HG02970 (cell line): Measurements from ENCODE around the gene PSMC3IP.

Source experiments
- ATAC-seq: cut with Tn5 transposase; IDR thresholded peaks from one replicate; pipeline ENCODE4 v1.9.1; 2021; ENCODE audit warnings: mild to moderate bottlenecking, moderate library complexity, moderate number of reproducible peaks; ENCODE audit not compliant: unreplicated experiment, low FRiP score

The PSMC3IP gene

DNA sequence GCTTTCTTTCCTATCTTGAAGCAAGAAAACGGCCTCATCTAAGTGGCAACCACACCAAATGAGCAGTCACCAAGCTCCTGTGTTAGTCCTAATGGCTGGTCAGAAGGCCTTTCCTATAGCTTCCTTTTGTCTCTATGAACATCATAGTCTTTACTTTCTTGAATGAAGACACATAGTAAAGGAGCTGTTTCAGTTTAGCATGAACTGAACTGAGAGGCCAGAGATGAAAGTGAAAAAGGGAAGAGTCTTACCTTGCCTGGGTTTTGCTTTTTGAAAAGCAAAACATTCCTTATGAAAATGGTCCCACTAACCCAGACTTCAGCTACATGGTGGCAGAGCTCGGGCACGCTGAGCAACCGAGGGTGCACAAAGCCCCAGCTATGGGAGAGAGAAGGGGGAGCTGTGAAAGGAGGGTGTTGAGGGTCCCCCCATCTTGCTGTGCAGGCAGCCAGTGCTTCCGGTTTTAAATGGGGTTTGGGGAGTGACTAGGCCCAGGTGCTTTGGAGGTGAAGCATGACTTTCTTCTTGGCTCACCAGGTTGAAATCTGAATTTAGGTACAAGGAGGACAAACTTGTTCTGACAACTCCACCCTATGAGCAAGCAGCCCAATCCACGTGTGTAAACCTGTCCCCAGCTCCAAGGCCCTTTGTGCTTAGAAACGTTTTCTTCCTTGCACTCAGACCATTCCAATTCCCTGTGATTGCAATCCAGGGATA, 9.1 kb upstream of the PSMC3IP start:
- no peak for ATAC-seq

DNA sequence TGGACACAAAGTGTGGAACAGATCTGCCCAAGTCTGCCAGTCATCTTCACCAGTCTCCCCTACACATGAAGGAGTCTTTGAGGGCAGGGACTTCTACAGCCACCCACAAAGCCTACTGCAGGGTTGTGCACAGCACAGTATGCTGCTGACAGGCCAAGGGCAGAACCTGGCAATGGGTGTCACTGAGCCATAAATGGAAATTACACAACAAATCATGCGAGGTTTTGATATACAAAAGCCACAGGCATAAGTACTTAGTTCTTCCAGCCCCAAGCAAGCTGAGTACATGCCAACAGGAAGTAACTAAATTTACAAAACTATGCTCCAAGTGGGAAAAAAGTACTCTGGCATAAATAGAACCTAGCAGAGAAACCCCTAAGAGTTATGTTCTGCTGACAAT, 7.8 kb upstream of the PSMC3IP start:
- ATAC-seq = no peak

DNA sequence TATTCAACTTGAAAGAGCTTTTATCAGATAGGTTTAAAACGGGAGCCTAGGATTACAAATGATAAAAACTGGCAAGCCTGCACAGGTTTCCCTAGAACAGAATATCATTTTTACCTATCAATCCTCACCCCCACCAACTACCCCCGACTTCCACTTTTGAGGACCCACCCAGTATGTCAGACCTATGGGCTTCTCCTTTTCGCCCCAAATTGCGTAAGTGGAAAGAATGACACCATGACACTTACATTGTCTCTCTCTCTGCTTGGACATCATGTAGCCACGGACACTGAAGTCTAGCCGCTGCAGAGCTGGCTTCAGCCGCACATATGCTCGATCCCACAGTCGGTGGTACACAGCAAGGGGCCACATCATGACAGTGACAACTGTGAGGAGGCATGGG, 7.4 kb upstream of the PSMC3IP start:
- ATAC-seq = no peak

DNA sequence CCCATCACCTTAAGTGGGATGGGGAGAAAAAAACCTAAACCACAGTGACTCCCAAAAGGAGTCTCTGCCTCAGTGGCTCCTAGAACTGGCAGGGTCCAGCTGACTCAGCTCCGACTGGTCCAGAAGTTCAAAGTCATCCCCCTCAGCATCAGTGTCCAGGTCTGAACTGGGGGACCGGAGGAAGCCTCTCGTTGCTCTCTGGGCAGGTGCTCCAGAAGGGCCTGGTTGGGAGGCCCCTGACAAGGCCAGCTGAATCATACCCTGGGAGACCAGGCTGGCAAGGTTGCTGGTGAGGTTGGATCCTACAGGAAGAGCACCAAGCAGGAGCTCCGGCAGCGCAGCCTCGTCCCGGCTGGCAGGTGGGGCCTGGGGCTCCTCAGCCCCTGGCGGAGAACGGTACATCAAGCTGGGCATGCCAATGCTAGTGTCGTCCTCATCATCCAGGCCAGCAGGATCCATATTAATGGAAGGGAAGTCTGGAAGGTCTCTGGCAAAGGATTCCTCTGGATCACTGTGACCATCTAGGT, 4.3 kb upstream of the PSMC3IP start:
- ATAC-seq = no peak

DNA sequence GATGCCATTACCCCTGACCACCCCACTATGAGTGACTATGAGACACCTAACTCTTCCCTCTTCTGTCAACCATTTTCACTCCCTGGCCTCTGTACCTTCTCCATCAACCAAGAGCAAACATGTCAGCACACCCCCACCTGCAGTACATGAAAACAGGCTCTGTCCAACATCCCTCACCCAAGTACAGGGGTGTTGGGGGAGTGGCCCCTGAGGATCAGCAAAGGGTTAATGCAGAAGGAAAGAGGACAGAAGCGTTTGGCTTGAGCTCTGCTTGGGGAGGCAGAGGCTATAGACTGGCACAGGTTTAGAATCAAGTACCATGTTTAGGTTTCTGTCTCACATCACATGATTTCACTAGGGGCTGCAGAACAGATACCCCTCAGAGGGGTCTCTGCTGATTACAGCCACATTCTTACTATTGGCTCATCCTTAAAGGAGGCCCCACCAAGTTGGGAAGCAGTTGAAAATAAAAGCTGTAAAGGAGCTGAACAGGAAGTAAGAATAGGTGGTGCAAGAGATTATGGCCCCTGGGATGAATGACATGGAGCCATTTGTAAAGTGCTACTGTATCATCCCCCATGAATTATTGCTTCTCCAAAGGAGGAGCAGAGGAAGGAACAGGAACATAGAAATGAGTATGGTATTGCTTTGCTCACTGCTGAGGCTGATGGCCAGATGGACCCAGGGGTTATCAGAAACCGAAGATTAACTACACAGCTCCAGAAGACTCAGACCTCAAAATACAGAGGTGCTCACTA, 2.4 kb upstream of the PSMC3IP start:
- ATAC-seq = no peak

GRCh38 chr17:42578282-42578869, 847 bp upstream of the PSMC3IP start:
- ATAC-seq = peak; percentile 46

- no peak for ATAC-seq
Observed at GRCh38 chr17:42577140-42577531, 393 bp downstream of the PSMC3IP start.

DNA sequence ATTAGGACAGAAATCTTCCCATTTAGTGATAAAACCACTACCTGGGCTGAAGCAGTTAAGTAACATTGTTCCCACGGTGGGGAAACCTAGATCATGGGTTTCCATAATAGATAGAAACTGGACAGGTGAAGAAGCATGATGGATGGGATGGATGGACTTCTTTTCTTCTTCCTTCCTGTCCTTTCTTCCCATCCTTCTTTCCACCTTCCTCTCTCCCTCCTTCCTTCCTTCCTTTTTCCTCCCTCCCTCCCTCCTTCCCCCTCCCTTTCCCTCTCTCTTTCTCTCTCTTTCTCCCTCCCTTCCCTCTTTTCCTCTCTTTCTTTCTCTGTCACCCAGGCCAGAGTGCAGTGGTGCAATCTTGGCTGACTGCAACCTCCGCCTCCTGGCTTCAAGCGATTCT, 3.1 kb downstream of the PSMC3IP start:
- no peak for ATAC-seq

DNA sequence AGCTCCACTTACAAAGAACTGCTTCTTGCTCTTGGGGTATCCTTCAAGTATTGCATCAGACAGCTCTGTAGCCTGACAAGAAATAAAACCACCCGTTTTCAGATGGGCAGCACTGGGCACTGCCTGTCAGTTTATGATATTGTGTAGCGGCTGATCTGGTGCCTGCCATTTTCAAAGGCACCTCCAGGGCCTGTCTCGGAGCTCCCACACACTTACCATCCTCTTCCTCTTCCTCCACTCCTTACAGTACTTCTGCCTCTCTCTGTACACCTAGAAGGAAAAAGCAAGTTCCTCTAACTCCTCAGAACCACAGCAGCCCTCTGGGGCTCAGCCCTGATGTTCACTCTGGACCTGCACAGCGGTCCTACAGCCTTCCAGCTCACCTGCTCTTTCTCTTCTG, 4.4 kb downstream of the PSMC3IP start:
- no peak for ATAC-seq

- ATAC-seq = no peak
Observed at GRCh38 chr17:42571435-42572225, 5.9 kb downstream of the PSMC3IP start.

DNA sequence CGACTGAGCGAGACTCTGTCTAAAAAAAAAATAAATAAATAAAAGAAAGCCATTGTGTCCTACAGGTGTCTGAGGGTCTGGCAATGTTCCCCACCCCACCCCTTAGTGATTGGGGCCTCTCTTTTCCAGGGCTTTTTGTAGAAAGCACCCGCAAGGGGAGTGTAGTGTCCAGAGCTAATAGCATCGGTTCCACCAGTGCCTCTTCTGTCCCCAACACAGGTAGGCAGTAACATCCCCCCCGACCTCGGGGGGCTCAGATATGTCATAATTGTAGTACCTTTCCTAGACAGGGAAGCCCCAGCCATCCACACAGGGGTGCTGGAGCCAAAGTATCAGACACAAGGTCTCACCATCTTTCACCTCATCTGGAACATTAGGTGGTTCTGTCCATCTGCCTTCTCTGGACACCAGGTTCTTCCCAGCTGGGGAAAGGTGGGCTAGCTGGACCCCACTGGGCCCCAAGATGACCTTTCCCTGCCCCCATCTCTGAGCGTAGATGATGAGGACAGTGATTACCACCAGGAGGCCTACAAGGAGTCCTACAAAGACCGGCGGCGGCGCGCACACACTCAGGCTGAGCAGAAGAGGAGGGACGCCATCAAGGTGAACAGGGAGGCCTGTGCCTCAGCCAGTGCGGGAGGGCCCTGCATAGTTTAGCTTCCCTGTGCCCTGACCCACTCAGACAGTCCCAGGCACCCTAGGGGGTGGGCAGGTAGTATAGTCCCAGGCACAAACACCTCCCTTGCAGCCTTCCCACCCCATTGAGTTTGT, 9.0 kb downstream of the PSMC3IP start:
- ATAC-seq = no peak

- peak; percentile 74 for ATAC-seq
Observed at GRCh38 chr17:42566883-42567573, 10.5 kb downstream of the PSMC3IP start, which contains the start of gene MLX. Gene MLX (plus strand): TSS chr17:42567100. CDS start chr17:42567125, 25 bp downstream.

- no peak for ATAC-seq
Observed at GRCh38 chr17:42566215-42566882, 11.2 kb downstream of the PSMC3IP start.

DNA sequence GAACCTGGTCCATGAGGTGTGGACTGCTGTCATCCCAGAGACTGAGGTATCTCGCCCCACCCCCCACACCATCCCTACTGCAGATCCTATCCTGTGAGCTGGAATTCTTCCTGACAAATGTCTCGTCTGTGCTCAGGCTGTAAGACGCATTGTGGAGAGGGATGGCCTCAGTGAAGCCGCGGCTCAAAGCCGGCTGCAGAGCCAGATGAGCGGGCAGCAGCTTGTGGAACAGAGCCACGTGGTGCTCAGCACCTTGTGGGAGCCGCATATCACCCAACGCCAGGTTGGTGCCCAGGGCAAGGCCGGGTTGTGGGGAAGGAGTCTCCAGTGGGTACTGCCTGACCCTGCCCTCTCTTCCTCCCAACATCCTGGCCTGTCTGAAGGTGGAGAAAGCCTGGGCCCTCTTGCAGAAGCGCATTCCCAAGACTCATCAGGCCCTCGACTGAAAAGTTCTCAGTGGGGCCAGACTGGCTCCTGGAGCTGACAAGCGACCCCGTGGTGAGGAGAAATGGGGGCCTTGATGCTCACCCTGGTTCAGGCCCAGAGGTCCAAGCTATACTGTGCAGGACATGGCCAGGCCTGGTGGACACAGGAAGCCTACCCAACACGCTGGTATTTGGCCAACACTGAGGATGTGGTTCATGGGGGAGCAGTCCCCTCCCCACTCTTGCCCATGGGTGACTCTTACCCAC, 11.9 kb downstream of the PSMC3IP start:
- no peak for ATAC-seq

GRCh38 chr17:42564815-42565522, 12.6 kb downstream of the PSMC3IP start:
- no peak for ATAC-seq

GRCh38 chr17:42563950-42564349, 13.6 kb downstream of the PSMC3IP start:
- ATAC-seq = no peak

GRCh38 chr17:42563543-42563942, 14.0 kb downstream of the PSMC3IP start:
- no peak for ATAC-seq

- ATAC-seq = no peak
Observed at GRCh38 chr17:42563143-42563509, 14.4 kb downstream of the PSMC3IP start.
